GM12872 (cell line): Measurements from ENCODE around the gene ANKZF1.

Experiments
- CTCF ChIP-seq: IDR thresholded peaks from 3 replicates; pipeline ENCODE4 v1.5.1; 2011; ENCODE audit warnings: low read depth, mild to moderate bottlenecking, low read length, moderate library complexity; ENCODE audit not compliant: insufficient read depth

The ANKZF1 gene

GRCh38 chr2:219206328-219207133 is 23.1 kb upstream of the ANKZF1 start, which contains the start of gene ZFAND2B:
TSS of gene ZFAND2B (plus strand) at chr2:219206782. CDS start at chr2:219206988, 206 bp downstream.
- no peak for TF ChIP-seq CTCF

GRCh38 chr2:219207134-219207883 is 22.3 kb upstream of the ANKZF1 start:
- TF ChIP-seq CTCF = no peak

- no peak for TF ChIP-seq CTCF
These were observed 21.5 kb upstream of the ANKZF1 start for GRCh38 chr2:219207884-219208740.

- TF ChIP-seq CTCF = no peak
These were observed 20.1 kb upstream of the ANKZF1 start for GRCh38 chr2:219209236-219210195.

GRCh38 chr2:219210196-219210885 is 19.3 kb upstream of the ANKZF1 start:
- TF ChIP-seq CTCF = no peak

GRCh38 chr2:219210886-219211362 is 18.7 kb upstream of the ANKZF1 start:
- TF ChIP-seq CTCF = no peak
